GM12872 (cell line): ENCODE results near the gene RAF1.

Experiments
- TF ChIP-seq, protein P1 (sequence below): IDR thresholded peaks from 3 replicates; pipeline ENCODE4 v1.5.1; 2011; ENCODE audit warnings: low read depth, mild to moderate bottlenecking, low read length, moderate library complexity; ENCODE audit not compliant: insufficient read depth

The RAF1 gene

GRCh38 chr3:12585970-12586369, 77.9 kb downstream of the RAF1 start:
- TF ChIP-seq, protein P1, sequence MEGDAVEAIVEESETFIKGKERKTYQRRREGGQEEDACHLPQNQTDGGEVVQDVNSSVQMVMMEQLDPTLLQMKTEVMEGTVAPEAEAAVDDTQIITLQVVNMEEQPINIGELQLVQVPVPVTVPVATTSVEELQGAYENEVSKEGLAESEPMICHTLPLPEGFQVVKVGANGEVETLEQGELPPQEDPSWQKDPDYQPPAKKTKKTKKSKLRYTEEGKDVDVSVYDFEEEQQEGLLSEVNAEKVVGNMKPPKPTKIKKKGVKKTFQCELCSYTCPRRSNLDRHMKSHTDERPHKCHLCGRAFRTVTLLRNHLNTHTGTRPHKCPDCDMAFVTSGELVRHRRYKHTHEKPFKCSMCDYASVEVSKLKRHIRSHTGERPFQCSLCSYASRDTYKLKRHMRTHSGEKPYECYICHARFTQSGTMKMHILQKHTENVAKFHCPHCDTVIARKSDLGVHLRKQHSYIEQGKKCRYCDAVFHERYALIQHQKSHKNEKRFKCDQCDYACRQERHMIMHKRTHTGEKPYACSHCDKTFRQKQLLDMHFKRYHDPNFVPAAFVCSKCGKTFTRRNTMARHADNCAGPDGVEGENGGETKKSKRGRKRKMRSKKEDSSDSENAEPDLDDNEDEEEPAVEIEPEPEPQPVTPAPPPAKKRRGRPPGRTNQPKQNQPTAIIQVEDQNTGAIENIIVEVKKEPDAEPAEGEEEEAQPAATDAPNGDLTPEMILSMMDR: no peak

DNA sequence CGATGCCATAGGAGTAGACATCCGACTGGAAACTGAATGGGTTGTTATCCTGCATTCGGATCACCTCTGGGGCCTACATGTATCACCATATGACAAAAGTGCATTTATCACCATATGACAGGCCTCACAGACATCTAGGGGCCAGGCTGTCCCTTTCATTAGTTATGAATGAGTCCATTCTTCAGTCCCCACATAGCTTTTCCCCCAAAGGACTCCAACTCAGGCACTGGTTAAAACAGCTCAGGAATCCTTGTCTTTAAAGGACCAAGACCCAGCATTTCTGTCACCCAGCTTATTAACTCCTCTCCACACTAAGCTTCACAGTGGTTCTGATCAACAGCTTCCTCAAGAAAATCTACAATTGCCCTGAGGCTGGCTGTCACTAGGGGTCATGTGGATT, 78.7 kb downstream of the RAF1 start:
- TF ChIP-seq, protein P1: no peak

DNA sequence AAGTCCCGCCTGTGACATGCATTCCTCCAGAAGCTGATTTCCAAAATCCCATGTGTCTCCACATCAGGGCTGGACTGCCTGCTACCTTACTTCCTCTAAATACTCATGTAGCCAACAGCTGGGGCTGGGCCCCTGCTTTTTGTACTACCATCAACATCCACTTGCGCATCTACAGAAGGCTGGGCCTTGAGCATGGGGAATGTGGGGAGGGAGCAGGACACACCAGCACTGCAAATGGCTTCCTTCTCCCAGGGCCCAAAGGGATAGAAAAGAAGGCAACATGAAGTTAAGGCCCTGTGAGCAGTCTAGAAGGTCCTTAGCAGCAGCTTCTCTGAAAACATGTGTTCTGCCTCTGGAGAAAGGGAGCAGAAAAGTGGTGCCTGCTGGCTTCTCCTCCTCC, 79.8 kb downstream of the RAF1 start:
- TF ChIP-seq, protein P1: no peak

DNA sequence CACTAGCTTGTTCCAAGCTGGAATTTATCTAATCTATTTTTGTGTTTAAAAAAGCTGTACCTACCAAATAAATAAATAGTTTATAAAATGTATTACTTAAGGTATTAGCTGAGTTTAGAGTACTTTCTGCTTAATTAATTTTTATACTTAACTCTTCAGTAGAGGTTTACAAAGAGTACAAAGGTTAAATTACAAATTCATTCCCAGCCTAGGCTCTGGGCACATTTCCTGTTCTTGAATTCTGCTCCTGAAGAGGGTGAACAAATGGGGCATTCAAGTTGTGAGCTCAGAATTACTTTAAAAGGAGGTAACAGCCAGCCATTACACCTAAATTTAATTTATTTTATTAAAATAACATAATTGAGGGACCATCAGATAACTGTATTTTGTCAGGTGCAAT, 80.6 kb downstream of the RAF1 start:
- TF ChIP-seq, protein P1: no peak

DNA sequence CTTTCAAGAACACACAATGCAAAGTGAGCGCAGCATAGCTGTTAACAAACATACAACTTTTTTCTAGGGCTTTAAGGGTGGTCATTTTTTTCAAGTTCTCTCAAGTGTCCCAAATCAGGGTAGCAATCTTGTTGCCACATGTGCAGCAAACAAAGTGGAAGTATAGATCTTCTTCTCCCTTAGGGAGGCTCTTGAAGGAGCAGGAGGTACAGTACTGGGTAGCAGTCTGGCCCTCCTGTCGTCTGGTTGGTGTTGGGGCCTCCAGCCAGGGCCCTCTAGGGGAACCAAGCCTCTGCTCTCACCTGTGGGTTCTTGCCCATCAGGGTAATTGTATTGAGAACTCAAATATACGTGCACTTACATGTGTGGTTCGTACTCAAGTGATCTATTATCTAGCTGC, 81.2 kb downstream of the RAF1 start:
- TF ChIP-seq, protein P1: no peak

DNA sequence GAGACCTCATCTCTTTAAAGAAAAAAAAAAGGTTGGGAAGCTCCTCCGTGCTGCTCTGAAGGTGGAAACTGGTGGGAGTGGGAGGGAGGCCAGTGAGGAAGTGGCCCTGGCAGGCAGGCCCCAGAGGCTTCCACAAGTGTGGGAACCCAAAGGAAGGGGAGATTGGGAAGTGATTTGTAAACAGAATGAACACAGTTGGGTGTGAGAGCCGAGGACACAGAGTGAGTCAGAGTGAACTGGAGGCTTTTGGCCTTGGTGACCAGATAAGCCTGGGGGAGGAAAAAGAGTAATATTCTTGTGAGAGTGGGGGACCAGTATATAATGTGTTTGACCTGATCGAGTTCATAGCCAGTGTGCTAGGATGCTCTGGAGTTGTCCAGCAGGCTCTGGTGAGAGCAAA, 84.0 kb downstream of the RAF1 start:
- TF ChIP-seq, protein P1: no peak

DNA sequence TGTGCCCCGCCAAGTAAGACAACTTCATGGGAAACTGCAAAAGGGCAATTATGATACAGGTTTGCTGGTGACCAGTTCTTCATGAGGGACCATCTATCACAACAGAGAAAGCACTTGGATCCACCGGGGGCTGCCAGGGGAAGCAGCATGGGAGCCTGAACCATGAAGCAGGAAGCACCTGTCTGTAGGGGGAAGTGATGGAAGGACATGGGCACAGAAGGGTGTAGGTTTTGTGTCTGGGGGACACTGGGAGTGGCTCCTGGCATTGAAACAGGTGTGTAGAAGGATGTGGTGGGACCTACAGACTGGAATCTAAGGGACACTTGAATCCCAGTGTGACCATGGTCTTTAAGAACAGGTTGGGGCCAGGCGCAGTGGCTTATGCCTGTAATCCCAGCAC, 84.5 kb downstream of the RAF1 start:
- TF ChIP-seq, protein P1: no peak

DNA sequence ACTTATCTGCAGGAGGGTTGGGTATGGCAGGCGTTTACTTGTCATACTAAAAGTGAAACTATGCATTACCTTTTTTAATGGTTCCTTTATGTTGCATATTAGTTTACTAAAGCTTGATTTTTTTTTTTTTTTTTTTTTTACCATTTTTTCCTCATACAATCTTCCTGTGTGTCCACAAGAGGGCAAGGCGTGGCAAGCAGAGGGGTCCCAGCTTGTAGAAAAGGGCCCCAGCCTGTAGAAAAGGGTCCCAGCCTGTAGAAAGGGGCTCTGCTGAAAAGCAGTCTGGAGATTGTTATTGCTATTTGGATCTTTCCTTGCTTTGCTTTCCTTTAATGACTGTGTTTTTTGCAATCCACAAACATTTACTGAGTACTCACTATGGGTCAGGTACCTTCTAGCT, 85.2 kb downstream of the RAF1 start:
- TF ChIP-seq, protein P1: no peak; the same call in 2 of the 3 replicates
